Thoracic aorta (tissue), 2 donors: Measurements from ENCODE around the gene MEIS1. TPM values are rescaled to one million over a fixed set of nuclear protein-coding genes. Genes with fewer than 3 reads are reported as not detected.

Experiments
- ATAC-seq: fragments of 150-250 bp; one replicate; pipeline ENCODE4 v1.8.0; 2017; ENCODE audit warnings: low read depth; ENCODE audit not compliant: insufficient number of reproducible peaks, low FRiP score
- DNase-seq: peaks from one replicate; pipeline ENCODE4 v3.0.0-alpha.2; 2020; ENCODE audit warnings: low spot score
- H3K27ac ChIP-seq, 2 donors: fragments of 200-600 bp; sonication (generic); 1 replicate in 1 of 2; 2 replicates in 1 of 2; pipeline ENCODE4 v1.5.1; 2016; ENCODE audit warnings: mild to moderate bottlenecking in 2 of 2, moderate library complexity in 2 of 2
- H3K27me3 ChIP-seq: fragments of 200-600 bp; sonication (generic); replicated peaks from 2 replicates; pipeline ENCODE4 v1.6.0; 2016; ENCODE audit warnings: mild to moderate bottlenecking; ENCODE audit not compliant: insufficient read depth
- H3K36me3 ChIP-seq: fragments of 200-600 bp; sonication (generic); one replicate; pipeline ENCODE4 v1.5.1; 2016
- H3K4me1 ChIP-seq, 2 donors: fragments of 200-600 bp; sonication (generic); 1 replicate in 1 of 2; 2 replicates in 1 of 2; pipeline versions ENCODE4 v1.5.1 to v1.6.0; 2016; ENCODE audit warnings: low read depth in 2 of 2, mild to moderate bottlenecking in 1 of 2; ENCODE audit not compliant: control insufficient read depth in 1 of 2
- H3K4me3 ChIP-seq: fragments of 200-600 bp; sonication (generic); 2 replicates; pipeline ENCODE4 v1.5.1; 2016; ENCODE audit warnings: mild to moderate bottlenecking
- H3K9me3 ChIP-seq: fragments of 200-600 bp; sonication (generic); 2 replicates; pipeline ENCODE4 v1.5.1; 2016
- CTCF ChIP-seq: fragments of 200-600 bp; sonication (generic); IDR thresholded peaks from one replicate; pipeline ENCODE4 v1.5.1; 2019; ENCODE audit warnings: antibody characterized with exemption
- total RNA-seq, 2 donors: library from RNA; depleted of rRNA; stranded (reverse); fragments of >200 nt; gene quantifications; one replicate each; pipeline versions ENCODE4 v1.1.0 to v1.2.3, GENCODE V29; 2016

The MEIS1 gene
- total RNA-seq, 2 donors from 2014 or later: 29.4 to 58.4 TPM

- H3K27ac ChIP-seq: no peak overlapping the region
- peaks cover 6 to 28% of the 10 kb centered on the region in 2 donors for H3K4me1 ChIP-seq
- H3K9me3 ChIP-seq: no peaks in the 10 kb centered on the region
- DNase-seq (no peak), ATAC-seq (no peak)
- H3K36me3 ChIP-seq: peaks cover 4% of the 10 kb centered on the region
- H3K27me3 ChIP-seq: no peaks in the 10 kb centered on the region
- no peak for TF ChIP-seq CTCF
- no peak overlapping the region for H3K4me3 ChIP-seq
Measured at GRCh38 chr2:66547887-66548286, 113.0 kb downstream of the MEIS1 start.

- Histone ChIP-seq H3K4me1 (peaks cover 7 to 28% of the 10 kb centered on the region in 2 donors), H3K27me3 (no peaks in the 10 kb centered on the region), H3K36me3 (peaks cover 4% of the 10 kb centered on the region), H3K4me3 (no peak overlapping the region), H3K9me3 (no peaks in the 10 kb centered on the region), H3K27ac (no peak overlapping the region)
- no peak for TF ChIP-seq CTCF
- ATAC-seq (no peak), DNase-seq (no peak)
Measured at GRCh38 chr2:66548422-66548821, 113.5 kb downstream of the MEIS1 start.

GRCh38 chr2:66550826-66551225 is 115.9 kb downstream of the MEIS1 start:
- Histone ChIP-seq H3K4me1 (peaks cover 7 to 43% of the 10 kb centered on the region in 2 donors), H3K4me3 (no peak overlapping the region), H3K27me3 (no peaks in the 10 kb centered on the region), H3K36me3 (peaks cover 4% of the 10 kb centered on the region), H3K9me3 (no peaks in the 10 kb centered on the region), H3K27ac (peak overlapping the region in 1 of 2 donors; percentile 15)
- DNase-seq (no peak), ATAC-seq (no peak)
- no peak for TF ChIP-seq CTCF

- H3K27ac ChIP-seq: peak overlapping the region; percentile 58 to 65
- peak overlapping the region; percentile 3 for H3K4me3 ChIP-seq
- no peak for TF ChIP-seq CTCF
- H3K9me3 ChIP-seq: no peaks in the 10 kb centered on the region
- H3K27me3 ChIP-seq: no peaks in the 10 kb centered on the region
- peaks cover 8 to 51% of the 10 kb centered on the region in 2 donors for H3K4me1 ChIP-seq
- DNase-seq (no peak), ATAC-seq (no peak)
- H3K36me3 ChIP-seq: peaks cover 1% of the 10 kb centered on the region
Measured at GRCh38 chr2:66553370-66553769, 118.4 kb downstream of the MEIS1 start.

GRCh38 chr2:66555091-66555490 is 120.2 kb downstream of the MEIS1 start:
- Histone ChIP-seq H3K4me1 (peaks cover 8 to 52% of the 10 kb centered on the region in 2 donors), H3K9me3 (no peaks in the 10 kb centered on the region), H3K36me3 (no peaks in the 10 kb centered on the region), H3K27me3 (no peaks in the 10 kb centered on the region), H3K27ac (peak overlapping the region; percentile 65 to 82), H3K4me3 (peak overlapping the region; percentile 66)
- DNase-seq: no peak
- TF ChIP-seq CTCF: no peak
- no peak for ATAC-seq
